Activated CD4-positive, CD25-positive, alpha-beta regulatory T cell (primary cell): ENCODE measurements around the gene CR1.
"Not testable (repeated sequence)": the region's sequence is repeated elsewhere in the genome, so short reads cannot be mapped to it uniquely, and the experiment has no call there.

Source experiments
- DNase-seq, 4 experiments: peaks; one replicate each; lab custom pipeline; 2025; lab: John Stamatoyannopoulos, UW

Gene CR1

GRCh38 chr1:207672522-207673130 lies 176.7 kb downstream of the CR1 start:
- no peak for DNase-seq

DNA sequence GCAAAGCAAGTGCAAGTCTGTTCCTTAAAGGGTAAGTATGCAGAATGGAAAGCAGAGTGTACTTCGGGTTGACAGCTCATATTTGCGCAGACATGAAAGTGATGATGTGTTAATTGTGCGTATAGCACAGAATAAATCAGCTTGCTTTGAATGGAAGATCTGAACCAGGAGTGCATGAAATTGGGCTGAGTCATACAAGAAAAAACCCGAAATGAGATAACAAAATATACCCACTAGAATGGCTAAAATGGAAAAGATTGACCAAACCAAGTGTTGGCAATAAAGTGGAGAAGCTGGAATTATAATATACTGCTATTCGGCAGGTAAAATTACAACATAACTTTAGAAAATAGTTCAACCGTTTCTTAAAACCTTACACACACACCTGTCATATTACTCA lies 177.4 kb downstream of the CR1 start:
- no peak for DNase-seq

- no peak for DNase-seq
Observed at GRCh38 chr1:207676153-207676552, 180.2 kb downstream of the CR1 start.

- not testable (repeated sequence) for DNase-seq
Observed at GRCh38 chr1:207680590-207681388, 184.8 kb downstream of the CR1 start.

GRCh38 chr1:207682872-207683434 lies 187.0 kb downstream of the CR1 start:
- DNase-seq = not testable (repeated sequence)

- DNase-seq = not testable (repeated sequence)
Observed at GRCh38 chr1:207690551-207690950, 194.6 kb downstream of the CR1 start.

GRCh38 chr1:207691010-207691409 lies 195.1 kb downstream of the CR1 start:
- no peak for DNase-seq
